Measurements from ENCODE around the gene FALEC. TPM values are rescaled to one million over a fixed set of nuclear protein-coding genes. Genes with fewer than 3 reads are reported as not detected.
A peak's percentile ranks its signal among the peaks of the same experiment; 100 is the strongest.

FALEC gene
- total RNA-seq, 2 experiments from 2014 or later, result not detected

GRCh38 chr1:150534002-150534401 is 18.4 kb downstream of the FALEC start:
- H3K4me3 Mint-ChIP-seq, result no peak overlapping the region
- H3K4me1 Mint-ChIP-seq (ENCODE audit: low read depth), result no peaks in the 10 kb centered on the region
- H3K27ac Mint-ChIP-seq, result no peak overlapping the region
- no peaks in the 10 kb centered on the region for H3K36me3 Mint-ChIP-seq
- ChIA-PET CTCF (interaction anchor here (0.9 to 4.5 kb wide), 7 partner anchors 18 to 278 kb away, joined by 3 to 32 read pairs (median 5); partner anchors contain the start of gene FALEC), POLR2A (interaction anchor here (0.5 kb wide), 1 partner anchor 473 kb away, joined by 3 read pairs; no protein-coding TSS in a partner anchor)
- intact Hi-C loops (cut with micrococcal nuclease), result no loop called here
- no peak for DNase-seq
- no peaks in the 10 kb centered on the region for H3K9me3 Mint-ChIP-seq
- no peaks in the 10 kb centered on the region for H3K27me3 Mint-ChIP-seq

GRCh38 chr1:150535511-150536287 is 20.1 kb downstream of the FALEC start:
- H3K4me1 Mint-ChIP-seq (ENCODE audit: low read depth), result no peaks in the 10 kb centered on the region
- intact Hi-C loops (cut with micrococcal nuclease), result no loop called here
- CTCF ChIA-PET, result interaction anchor here (1.0 to 1.2 kb wide), 2 partner anchors 20 to 70 kb away, joined by 3 read pairs; partner anchors contain the start of gene FALEC
- POLR2A ChIA-PET, result no interaction called here
- H3K4me3 Mint-ChIP-seq, result no peak overlapping the region
- no peaks in the 10 kb centered on the region for H3K9me3 Mint-ChIP-seq
- DNase-seq, result no peak
- H3K27me3 Mint-ChIP-seq, result no peaks in the 10 kb centered on the region
- H3K27ac Mint-ChIP-seq, result no peak overlapping the region
- H3K36me3 Mint-ChIP-seq, result no peaks in the 10 kb centered on the region

GRCh38 chr1:150536836-150537731 is 21.5 kb downstream of the FALEC start:
- intact Hi-C loops (cut with micrococcal nuclease), result no loop called here

GRCh38 chr1:150537732-150538684 is 22.5 kb downstream of the FALEC start:
- intact Hi-C loops (cut with micrococcal nuclease), result no loop called here
- H3K27ac Mint-ChIP-seq, result no peak overlapping the region

More at GRCh38 chr1:150536836-150537731, 21.5 kb downstream of the FALEC start:
- POLR2A ChIA-PET, result no interaction called here
- Mint-ChIP-seq H3K4me3 (no peak overlapping the region), H3K27me3 (no peaks in the 10 kb centered on the region), H3K27ac (no peak overlapping the region), H3K4me1 (ENCODE audit: low read depth) (no peaks in the 10 kb centered on the region), H3K36me3 (no peaks in the 10 kb centered on the region), H3K9me3 (no peaks in the 10 kb centered on the region)
- CTCF ChIA-PET, result interaction anchor here (0.6 to 1.2 kb wide), 3 partner anchors 22 to 72 kb away, joined by 3 to 4 read pairs (median 3); partner anchors contain the start of gene FALEC
- DNase-seq, result no peak

GRCh38 chr1:150543500-150544143 is 28.1 kb downstream of the FALEC start:
- ChIA-PET CTCF (interaction anchor here (0.8 to 1.2 kb wide), 2 partner anchors 11 to 16 kb away, joined by 4 to 5 read pairs; no protein-coding TSS in a partner anchor), POLR2A (no interaction called here)
- no peak overlapping the region for H3K4me3 Mint-ChIP-seq
- peaks cover 16% of the 10 kb centered on the region for H3K27me3 Mint-ChIP-seq
- intact Hi-C loops (cut with micrococcal nuclease), result no loop called here
- no peak for DNase-seq
- H3K4me1 Mint-ChIP-seq (ENCODE audit: low read depth), result peaks cover 3% of the 10 kb centered on the region
- H3K9me3 Mint-ChIP-seq, result no peaks in the 10 kb centered on the region
- H3K27ac Mint-ChIP-seq, result no peak overlapping the region
- H3K36me3 Mint-ChIP-seq, result no peaks in the 10 kb centered on the region

More at GRCh38 chr1:150537732-150538684, 22.5 kb downstream of the FALEC start:
- H3K4me3 Mint-ChIP-seq, result no peak overlapping the region
- no peak for DNase-seq
- no peaks in the 10 kb centered on the region for H3K27me3 Mint-ChIP-seq
- H3K9me3 Mint-ChIP-seq, result no peaks in the 10 kb centered on the region
- H3K4me1 Mint-ChIP-seq (ENCODE audit: low read depth), result no peaks in the 10 kb centered on the region
- POLR2A ChIA-PET, result no interaction called here
- CTCF ChIA-PET, result interaction anchor here (0.6 to 0.9 kb wide), 2 partner anchors 56 to 280 kb away, joined by 3 to 4 read pairs; partner anchors contain the start of gene CA14
- H3K36me3 Mint-ChIP-seq, result no peaks in the 10 kb centered on the region

- H3K4me1 Mint-ChIP-seq (ENCODE audit: low read depth), result peaks cover 3% of the 10 kb centered on the region
- H3K27me3 Mint-ChIP-seq, result peaks cover 16% of the 10 kb centered on the region
- ChIA-PET CTCF (interaction anchor here (0.8 to 1.2 kb wide), 2 partner anchors 11 to 16 kb away, joined by 4 to 5 read pairs; no protein-coding TSS in a partner anchor), POLR2A (no interaction called here)
- intact Hi-C loops (cut with micrococcal nuclease), result no loop called here
- no peak overlapping the region for H3K4me3 Mint-ChIP-seq
- H3K27ac Mint-ChIP-seq, result no peak overlapping the region
- H3K9me3 Mint-ChIP-seq, result no peaks in the 10 kb centered on the region
- DNase-seq, result no peak
- H3K36me3 Mint-ChIP-seq, result no peaks in the 10 kb centered on the region
Observed at GRCh38 chr1:150544204-150544603, 28.7 kb downstream of the FALEC start.

- ChIA-PET POLR2A (no interaction called here), CTCF (interaction anchor here (1.1 kb wide), 1 partner anchor 15 kb away, joined by 5 read pairs; no protein-coding TSS in a partner anchor)
- Mint-ChIP-seq H3K27ac (no peak overlapping the region), H3K9me3 (no peaks in the 10 kb centered on the region), H3K4me1 (ENCODE audit: low read depth) (peaks cover 10% of the 10 kb centered on the region), H3K27me3 (peaks cover 22% of the 10 kb centered on the region), H3K4me3 (no peak overlapping the region), H3K36me3 (no peaks in the 10 kb centered on the region)
- intact Hi-C loops (cut with micrococcal nuclease), result no loop called here
- no peak for DNase-seq
Observed at GRCh38 chr1:150545486-150546032, 30.0 kb downstream of the FALEC start.

- Mint-ChIP-seq H3K9me3 (no peaks in the 10 kb centered on the region), H3K36me3 (no peaks in the 10 kb centered on the region), H3K27me3 (peaks cover 30% of the 10 kb centered on the region), H3K4me3 (no peak overlapping the region), H3K4me1 (ENCODE audit: low read depth) (peaks cover 17% of the 10 kb centered on the region), H3K27ac (no peak overlapping the region)
- ChIA-PET CTCF (interaction anchor here (0.6 to 1.4 kb wide), 2 partner anchors 14 to 290 kb away, joined by 3 to 7 read pairs; no protein-coding TSS in a partner anchor), POLR2A (no interaction called here)
- intact Hi-C loops (cut with micrococcal nuclease), result no loop called here
- no peak for DNase-seq
Observed at GRCh38 chr1:150546294-150546937, 30.9 kb downstream of the FALEC start.

GRCh38 chr1:150548324-150548631 is 32.7 kb downstream of the FALEC start:
- Mint-ChIP-seq H3K9me3 (no peaks in the 10 kb centered on the region), H3K4me3 (peak overlapping the region; percentile 67), H3K36me3 (no peaks in the 10 kb centered on the region), H3K27ac (no peak overlapping the region), H3K27me3 (peaks cover 30% of the 10 kb centered on the region), H3K4me1 (ENCODE audit: low read depth) (peaks cover 30% of the 10 kb centered on the region)
- POLR2A ChIA-PET, result interaction anchor here (1.0 to 1.6 kb wide), 4 partner anchors 15 to 80 kb away, joined by 3 to 5 read pairs (median 3); partner anchors contain the start of gene FALEC
- CTCF ChIA-PET, result interaction anchor here (0.7 to 6.3 kb wide), 5 partner anchors 13 to 83 kb away, joined by 3 to 51 read pairs (median 6); partner anchors contain the start of gene FALEC
- intact Hi-C loops (cut with micrococcal nuclease), result no loop called here
- DNase-seq, result no peak
